Ishikawa (cell line): ENCODE data around the gene ELMO3.

Experiments
- CEBPB ChIP-seq: IDR thresholded peaks from 2 replicates; pipeline ENCODE4 v1.6.1; 2012
- CREB1 ChIP-seq: IDR thresholded peaks from 2 replicates; pipeline ENCODE4 v1.6.1; 2012; ENCODE audit warnings: low read depth
- EGR1 ChIP-seq: IDR thresholded peaks from 2 replicates; pipeline ENCODE4 v1.6.1; 2012
- EP300 ChIP-seq: IDR thresholded peaks from 2 replicates; pipeline ENCODE4 v1.6.1; 2012; ENCODE audit warnings: borderline replicate concordance
- FOXM1 ChIP-seq: IDR thresholded peaks from 2 replicates; pipeline ENCODE4 v1.6.1; 2012; ENCODE audit warnings: low read depth, borderline replicate concordance
- MAX ChIP-seq: IDR thresholded peaks from 2 replicates; pipeline ENCODE4 v1.6.1; 2012
- NFIC ChIP-seq: IDR thresholded peaks from 2 replicates; pipeline ENCODE4 v1.6.1; 2012
- RAD21 ChIP-seq: IDR thresholded peaks from 2 replicates; pipeline ENCODE4 v1.6.1; 2012; ENCODE audit warnings: low read depth
- REST ChIP-seq: IDR thresholded peaks from 2 replicates; pipeline ENCODE4 v1.6.1; 2012; ENCODE audit warnings: low read depth, mild to moderate bottlenecking
- TAF1 ChIP-seq: IDR thresholded peaks from 2 replicates; pipeline ENCODE4 v1.6.1; 2012; ENCODE audit warnings: low read depth, mild to moderate bottlenecking
- TCF12 ChIP-seq: IDR thresholded peaks from 2 replicates; pipeline ENCODE4 v1.6.1; 2012; ENCODE audit warnings: low read depth
- TEAD4 ChIP-seq: IDR thresholded peaks from 2 replicates; pipeline ENCODE4 v1.6.1; 2012
- USF1 ChIP-seq: IDR thresholded peaks from 2 replicates; pipeline ENCODE4 v1.6.1; 2012
- YY1 ChIP-seq: IDR thresholded peaks from 2 replicates; pipeline ENCODE4 v1.6.1; 2012; ENCODE audit warnings: low read depth
- ZBTB7A ChIP-seq: IDR thresholded peaks from 2 replicates; pipeline ENCODE4 v1.6.1; 2012; ENCODE audit warnings: low read depth

Gene ELMO3

GRCh38 chr16:67181346-67181745, 17.6 kb upstream of the ELMO3 start:
- TF ChIP-seq CEBPB (no peak), YY1 (no peak), EGR1 (no peak), FOXM1 (no peak), REST (no peak), ZBTB7A (no peak), NFIC (no peak), MAX (no peak), CREB1 (no peak), USF1 (no peak), TAF1 (no peak), TEAD4 (no peak)

GRCh38 chr16:67182288-67182687, 16.6 kb upstream of the ELMO3 start:
- TF ChIP-seq EP300 (no peak), YY1 (no peak), TCF12 (no peak), MAX (no peak), NFIC (no peak), CEBPB (no peak), TEAD4 (no peak), CREB1 (no peak), RAD21 (no peak), USF1 (no peak), FOXM1 (no peak), TAF1 (no peak), REST (no peak), EGR1 (no peak), ZBTB7A (no peak)

GRCh38 chr16:67183284-67183626, 15.7 kb upstream of the ELMO3 start:
- TF ChIP-seq EGR1: no peak
- TF ChIP-seq CREB1: no peak
- no peak for TF ChIP-seq TAF1
- TF ChIP-seq FOXM1: no peak
- TF ChIP-seq RAD21: no peak
- no peak for TF ChIP-seq NFIC
- TF ChIP-seq USF1: no peak
- no peak for TF ChIP-seq MAX
- no peak for TF ChIP-seq ZBTB7A
- TF ChIP-seq EP300: no peak
- TF ChIP-seq TCF12: no peak
- TF ChIP-seq CEBPB: no peak
- TF ChIP-seq YY1: no peak
- no peak for TF ChIP-seq REST
- TF ChIP-seq TEAD4: no peak
